Measurements from ENCODE around the gene AKR1A1.
"Not testable (repeated sequence)": the region's sequence is repeated elsewhere in the genome, so short reads cannot be mapped to it uniquely, and the experiment has no call there.

AKR1A1 gene

GRCh38 chr1:45550401-45551351 lies at the start of gene AKR1A1:
TSS of gene AKR1A1 (plus strand) at chr1:45550826. CDS start at chr1:45561795, 10,969 bp downstream.
- DNase-seq: peak; percentile 95

- no peak for DNase-seq
These were observed 49.1 kb upstream of the AKR1A1 start for GRCh38 chr1:45501505-45501859.

- DNase-seq: no peak
These were observed 46.9 kb upstream of the AKR1A1 start for GRCh38 chr1:45503462-45504360.

GRCh38 chr1:45507195-45507594 lies 43.4 kb upstream of the AKR1A1 start:
- DNase-seq: no peak

GRCh38 chr1:45507893-45508292 lies 42.7 kb upstream of the AKR1A1 start:
- no peak for DNase-seq

GRCh38 chr1:45508295-45509151 lies 42.1 kb upstream of the AKR1A1 start:
- DNase-seq: no peak

GRCh38 chr1:45510036-45510971 lies 40.3 kb upstream of the AKR1A1 start:
- DNase-seq: no peak

GRCh38 chr1:45510972-45511527 lies 39.6 kb upstream of the AKR1A1 start:
- no peak for DNase-seq

GRCh38 chr1:45512641-45513054 lies 38.0 kb upstream of the AKR1A1 start:
- DNase-seq: no peak

- not testable (repeated sequence) for DNase-seq
These were observed 36.9 kb upstream of the AKR1A1 start for GRCh38 chr1:45513532-45514260.

- no peak for DNase-seq
These were observed 34.6 kb upstream of the AKR1A1 start for GRCh38 chr1:45516036-45516435.

- no peak for DNase-seq
These were observed 34.2 kb upstream of the AKR1A1 start for GRCh38 chr1:45516465-45516864.

GRCh38 chr1:45518366-45518765 lies 32.3 kb upstream of the AKR1A1 start:
- DNase-seq: not testable (repeated sequence)

GRCh38 chr1:45518910-45519309 lies 31.7 kb upstream of the AKR1A1 start:
- DNase-seq: no peak

- not testable (repeated sequence) for DNase-seq
These were observed 30.9 kb upstream of the AKR1A1 start for GRCh38 chr1:45519774-45520173.

GRCh38 chr1:45521413-45522323 lies 29.0 kb upstream of the AKR1A1 start, which contains the start of gene PRDX1:
TSS of gene PRDX1 (minus strand) at chr1:45521884. CDS start at chr1:45519043, 2,841 bp downstream.
- DNase-seq: peak; percentile 97

- DNase-seq: no peak
These were observed 28.1 kb upstream of the AKR1A1 start for GRCh38 chr1:45522324-45523104.

GRCh38 chr1:45523516-45523915 lies 27.1 kb upstream of the AKR1A1 start:
- DNase-seq: not testable (repeated sequence)

Data from DMS79 treated with DMSO at 0.1 percent for 48 hours (cell line).